ENCODE data around the gene EFCAB3.
"Not testable (repeated sequence)": the region's sequence is repeated elsewhere in the genome, so short reads cannot be mapped to it uniquely, and the experiment has no call there.

The EFCAB3 gene

GRCh38 chr17:62380253-62380652, at the start of gene EFCAB3:
TSS of gene EFCAB3 (plus strand) at chr17:62380553. CDS start at chr17:62382980, 2,427 bp downstream.
- Mint-ChIP-seq H3K4me3 (no peak within 1 kb of the TSS), H3K27ac (no peak within 1 kb of the TSS), H3K4me1 (no peaks in the 10 kb centered on the region), H3K36me3 (no peaks in the 10 kb centered on the region), H3K9me3 (peaks cover 0 to 2% of the 10 kb centered on the region in 2 donors), H3K27me3 (peaks cover 10 to 15% of the 10 kb centered on the region in 2 donors)
- ATAC-seq (replicated peaks) (no peak), DNase-seq (no peak)

DNA sequence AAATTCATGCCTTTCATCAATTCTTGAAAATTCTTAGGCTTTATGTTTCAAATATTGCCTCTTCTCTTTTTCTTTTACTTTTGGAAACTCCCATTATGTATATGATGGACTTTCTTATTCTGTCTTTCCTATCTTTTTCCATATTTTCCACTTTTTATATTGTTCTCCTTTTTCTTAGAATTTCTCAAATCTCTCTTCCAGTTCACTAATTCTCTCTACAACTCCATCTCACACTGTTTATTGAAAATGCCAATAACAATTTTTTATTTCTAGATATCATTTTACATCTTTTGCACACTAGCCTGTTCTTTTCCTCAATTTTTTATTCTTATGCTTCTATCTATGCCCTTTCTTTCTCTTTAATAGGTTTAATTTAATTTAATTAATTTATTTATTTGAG, 43.8 kb upstream of the EFCAB3 start:
- H3K4me3 Mint-ChIP-seq: no peak overlapping the region
- DNase-seq (no peak), ATAC-seq (replicated peaks) (no peak)
- H3K4me1 Mint-ChIP-seq: no peaks in the 10 kb centered on the region
- H3K9me3 Mint-ChIP-seq: peaks cover 6 to 10% of the 10 kb centered on the region in 2 donors
- peaks cover 0 to 4% of the 10 kb centered on the region in 2 donors for H3K36me3 Mint-ChIP-seq
- H3K27ac Mint-ChIP-seq: no peak overlapping the region
- peaks cover 12 to 19% of the 10 kb centered on the region in 2 donors for H3K27me3 Mint-ChIP-seq

DNA sequence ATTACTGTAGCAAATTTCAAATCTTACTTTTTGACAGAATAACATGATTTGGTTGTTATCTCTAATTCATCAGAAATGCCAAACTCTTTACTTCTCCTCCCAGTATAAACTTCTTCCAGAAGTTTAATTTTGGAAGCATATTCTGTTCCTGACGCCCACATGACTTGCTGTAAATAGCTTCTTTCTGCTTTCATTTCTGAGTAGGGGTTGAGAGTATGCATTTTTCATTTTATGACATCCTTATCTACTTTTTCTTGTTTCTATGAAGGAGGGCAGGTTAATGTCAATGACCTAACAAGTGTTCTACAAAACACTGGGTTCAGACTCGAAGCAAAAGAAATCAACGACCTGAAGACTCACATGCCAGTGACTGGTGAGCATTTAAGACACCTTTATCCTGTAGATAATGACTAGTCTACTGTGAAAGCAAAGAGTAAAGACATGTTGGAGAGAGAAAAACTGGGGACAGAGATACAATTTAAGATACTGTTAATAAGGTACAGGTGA, 36.5 kb upstream of the EFCAB3 start:
- Mint-ChIP-seq H3K27me3 (peaks cover 17 to 39% of the 10 kb centered on the region in 2 donors), H3K9me3 (peaks cover 0 to 3% of the 10 kb centered on the region in 2 donors), H3K4me3 (no peak overlapping the region), H3K27ac (no peak overlapping the region), H3K36me3 (no peaks in the 10 kb centered on the region), H3K4me1 (no peaks in the 10 kb centered on the region)
- DNase-seq (no peak), ATAC-seq (replicated peaks) (no peak)

DNA sequence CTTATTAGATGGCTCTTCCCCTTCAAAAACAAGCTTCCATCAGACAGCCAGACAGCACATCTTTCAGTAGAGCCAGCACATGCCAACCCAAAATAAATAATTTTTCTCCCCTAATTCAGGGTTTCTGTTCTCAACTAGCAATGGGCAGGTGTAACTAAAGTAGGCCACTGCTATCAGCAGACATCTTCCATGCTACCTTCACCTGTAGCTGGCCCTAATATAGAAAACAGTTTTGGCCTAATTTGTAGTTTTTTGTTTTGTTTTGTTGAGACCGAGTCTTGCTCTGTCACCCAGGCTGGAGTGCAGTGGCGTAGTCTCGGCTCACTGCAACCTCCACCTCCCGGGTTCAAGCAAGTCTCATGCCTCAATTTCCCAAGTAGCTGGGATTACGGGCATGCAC, 29.2 kb upstream of the EFCAB3 start:
- no peaks in the 10 kb centered on the region for H3K9me3 Mint-ChIP-seq
- DNase-seq (no peak), ATAC-seq (replicated peaks) (no peak)
- H3K4me3 Mint-ChIP-seq: no peak overlapping the region
- no peak overlapping the region for H3K27ac Mint-ChIP-seq
- H3K4me1 Mint-ChIP-seq: no peaks in the 10 kb centered on the region
- no peaks in the 10 kb centered on the region for H3K36me3 Mint-ChIP-seq
- H3K27me3 Mint-ChIP-seq: peaks cover 29 to 39% of the 10 kb centered on the region in 2 donors

GRCh38 chr17:62366191-62366590, 14.2 kb upstream of the EFCAB3 start:
- H3K4me3 Mint-ChIP-seq: no peak overlapping the region
- no peak overlapping the region for H3K27ac Mint-ChIP-seq
- H3K9me3 Mint-ChIP-seq: peaks cover under 1 to 4% of the 10 kb centered on the region in 2 donors
- DNase-seq: no peak
- H3K27me3 Mint-ChIP-seq: peaks cover 0 to 7% of the 10 kb centered on the region in 2 donors
- no peaks in the 10 kb centered on the region for H3K36me3 Mint-ChIP-seq
- no peak for ATAC-seq (replicated peaks)
- H3K4me1 Mint-ChIP-seq: no peaks in the 10 kb centered on the region

DNA sequence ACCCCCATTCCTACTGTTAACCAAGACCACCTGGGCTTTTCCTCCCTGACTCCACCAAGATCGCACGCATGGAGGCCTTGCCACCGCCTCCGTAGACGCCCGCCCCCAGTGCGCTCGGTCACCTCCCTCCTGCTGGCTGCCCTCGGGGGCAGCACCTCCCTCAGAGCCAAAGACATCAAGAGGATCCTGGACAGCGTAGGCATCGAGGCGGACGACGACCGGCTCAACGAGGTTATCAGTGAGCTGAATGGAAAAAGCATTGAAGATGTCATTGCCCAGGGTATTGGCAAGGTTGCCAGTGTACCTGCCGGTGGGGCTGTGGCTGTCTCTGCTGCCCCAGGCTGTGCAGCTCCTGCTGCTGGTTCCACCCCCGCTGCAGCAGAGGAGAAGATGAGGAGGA, 1.2 kb downstream of the EFCAB3 start:
- Mint-ChIP-seq H3K27ac (no peak overlapping the region), H3K27me3 (peaks cover 12 to 17% of the 10 kb centered on the region in 2 donors), H3K4me3 (no peak overlapping the region), H3K9me3 (peaks cover 0 to 2% of the 10 kb centered on the region in 2 donors), H3K4me1 (no peaks in the 10 kb centered on the region), H3K36me3 (no peaks in the 10 kb centered on the region)
- ATAC-seq (replicated peaks) (no peak), DNase-seq (no peak)

GRCh38 chr17:62388856-62389255, 8.5 kb downstream of the EFCAB3 start:
- Mint-ChIP-seq H3K9me3 (no peaks in the 10 kb centered on the region), H3K4me3 (no peak overlapping the region), H3K36me3 (no peaks in the 10 kb centered on the region), H3K27me3 (peaks cover 22 to 30% of the 10 kb centered on the region in 2 donors), H3K4me1 (peaks cover 0 to 4% of the 10 kb centered on the region in 2 donors), H3K27ac (no peak overlapping the region)
- ATAC-seq (replicated peaks) (no peak), DNase-seq (no peak)

DNA sequence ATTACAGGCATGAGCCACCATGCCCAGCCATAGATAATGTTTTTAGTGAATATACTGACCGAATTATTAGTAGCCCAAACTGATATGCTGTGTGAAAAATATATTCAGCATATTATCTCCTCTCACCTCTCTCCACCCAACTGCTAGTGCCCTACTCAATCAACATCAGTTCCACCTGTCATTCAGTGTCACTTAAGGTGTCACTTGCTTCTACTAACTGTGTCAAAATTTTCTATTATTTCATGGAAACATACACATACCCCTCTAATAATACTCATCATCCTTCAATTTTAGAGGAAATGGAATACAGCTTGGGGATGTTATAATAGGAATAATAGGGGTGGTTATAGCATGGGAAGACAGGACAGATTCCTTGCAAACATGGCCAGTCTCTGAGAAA, 12.6 kb downstream of the EFCAB3 start:
- DNase-seq (no peak), ATAC-seq (replicated peaks) (no peak)
- H3K9me3 Mint-ChIP-seq: no peaks in the 10 kb centered on the region
- peaks cover 14 to 32% of the 10 kb centered on the region in 2 donors for H3K27me3 Mint-ChIP-seq
- peaks cover 0 to 4% of the 10 kb centered on the region in 2 donors for H3K4me1 Mint-ChIP-seq
- H3K36me3 Mint-ChIP-seq: no peaks in the 10 kb centered on the region
- H3K4me3 Mint-ChIP-seq: no peak overlapping the region
- no peak overlapping the region for H3K27ac Mint-ChIP-seq

DNA sequence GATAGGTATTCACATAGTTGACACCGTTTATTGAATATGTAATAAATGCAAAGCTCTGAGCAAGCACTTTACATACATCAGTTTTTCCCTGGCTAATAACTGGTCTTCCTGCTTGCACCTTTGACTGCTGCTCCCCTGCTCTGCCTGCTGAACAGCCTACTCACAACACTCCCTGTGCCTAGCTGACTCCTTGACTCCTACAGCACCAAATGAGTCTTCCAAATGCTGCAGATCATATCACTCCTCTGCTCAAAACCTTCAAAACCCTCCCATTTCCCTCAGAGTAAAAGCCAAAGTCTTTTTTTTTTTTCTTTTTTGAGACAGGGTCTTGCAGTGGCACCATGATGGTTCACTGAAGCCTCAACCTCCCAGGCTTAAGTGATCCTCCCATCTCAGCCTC, 18.5 kb downstream of the EFCAB3 start:
- H3K4me3 Mint-ChIP-seq: no peak overlapping the region
- no peaks in the 10 kb centered on the region for H3K36me3 Mint-ChIP-seq
- ATAC-seq (replicated peaks) (no peak), DNase-seq (no peak)
- no peak overlapping the region for H3K27ac Mint-ChIP-seq
- no peaks in the 10 kb centered on the region for H3K4me1 Mint-ChIP-seq
- H3K9me3 Mint-ChIP-seq: peaks cover 0 to 3% of the 10 kb centered on the region in 2 donors
- peaks cover 17 to 44% of the 10 kb centered on the region in 2 donors for H3K27me3 Mint-ChIP-seq

DNA sequence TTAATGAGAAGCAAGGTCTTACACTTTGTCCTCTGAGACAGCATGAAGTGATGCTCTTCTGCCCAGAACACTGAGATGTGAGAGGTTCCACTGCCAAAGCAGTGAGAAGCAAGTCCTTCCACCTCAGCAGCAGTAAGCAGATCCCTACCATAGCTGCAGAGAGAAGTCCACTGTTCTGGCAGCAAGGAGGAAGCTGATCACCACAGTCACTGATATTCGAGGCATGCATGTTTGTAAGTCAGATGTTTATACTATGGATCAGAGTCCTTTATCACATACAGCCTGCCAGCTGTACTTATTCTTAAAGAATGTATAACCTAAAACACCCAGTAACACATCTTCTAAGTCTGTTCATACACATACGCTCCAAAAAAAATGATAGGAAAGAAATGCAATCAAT, 25.1 kb downstream of the EFCAB3 start:
- peaks cover 0 to 3% of the 10 kb centered on the region in 2 donors for H3K9me3 Mint-ChIP-seq
- H3K27me3 Mint-ChIP-seq: peaks cover 20 to 39% of the 10 kb centered on the region in 2 donors
- no peak overlapping the region for H3K27ac Mint-ChIP-seq
- DNase-seq: no peak
- no peaks in the 10 kb centered on the region for H3K4me1 Mint-ChIP-seq
- no peaks in the 10 kb centered on the region for H3K36me3 Mint-ChIP-seq
- no peak for ATAC-seq (replicated peaks)
- no peak overlapping the region for H3K4me3 Mint-ChIP-seq

DNA sequence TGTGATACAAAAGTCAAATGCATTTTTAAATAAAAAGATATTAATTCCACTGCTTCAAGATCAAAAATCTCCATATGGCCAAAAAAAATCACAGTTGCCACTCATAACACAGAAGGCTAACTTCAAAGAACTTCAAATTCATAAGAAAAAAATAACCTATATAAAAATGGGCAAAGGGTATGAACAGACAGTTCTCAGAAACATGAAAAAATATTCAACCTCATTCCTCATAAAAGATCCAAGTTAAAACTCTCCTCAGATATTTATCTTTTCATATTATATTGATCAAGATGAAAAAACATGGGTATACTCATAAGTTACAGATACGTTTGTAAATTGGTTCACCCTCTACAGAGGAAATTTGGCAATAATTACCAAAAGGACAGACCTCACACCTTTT, 32.7 kb downstream of the EFCAB3 start:
- H3K4me3 Mint-ChIP-seq; ATAC-seq (replicated peaks); H3K9me3 Mint-ChIP-seq; H3K4me1 Mint-ChIP-seq; H3K36me3 Mint-ChIP-seq; DNase-seq; H3K27ac Mint-ChIP-seq: not testable (repeated sequence)
- peaks cover 30 to 40% of the 10 kb centered on the region in 2 donors for H3K27me3 Mint-ChIP-seq

- not testable (repeated sequence) for H3K9me3 Mint-ChIP-seq, H3K27me3 Mint-ChIP-seq
- peak; percentile 87 for DNase-seq
- ATAC-seq (replicated peaks): peak; percentile 93 to 94
- Mint-ChIP-seq H3K27ac (peak within 1 kb of the TSS; percentile 97), H3K4me3 (peak within 1 kb of the TSS; percentile 97 to 98), H3K4me1 (peaks cover 10 to 22% of the 10 kb centered on the region in 2 donors), H3K36me3 (peaks cover 2 to 11% of the 10 kb centered on the region in 2 donors)
Observed at GRCh38 chr17:62423647-62424461, 43.5 kb downstream of the EFCAB3 start, which contains the start of gene METTL2A. TSS of gene METTL2A (plus strand) at chr17:62423897. CDS start at chr17:62423903, 6 bp downstream.

GRCh38 chr17:62426214-62426613, 45.9 kb downstream of the EFCAB3 start:
- H3K27ac Mint-ChIP-seq; H3K4me3 Mint-ChIP-seq; H3K9me3 Mint-ChIP-seq; ATAC-seq (replicated peaks); DNase-seq; H3K27me3 Mint-ChIP-seq: not testable (repeated sequence)
- peaks cover 10 to 22% of the 10 kb centered on the region in 2 donors for H3K4me1 Mint-ChIP-seq
- peaks cover 13 to 20% of the 10 kb centered on the region in 2 donors for H3K36me3 Mint-ChIP-seq

- not testable (repeated sequence) for DNase-seq; H3K9me3 Mint-ChIP-seq; H3K4me1 Mint-ChIP-seq; H3K27me3 Mint-ChIP-seq; H3K27ac Mint-ChIP-seq; ATAC-seq (replicated peaks); H3K4me3 Mint-ChIP-seq
- H3K36me3 Mint-ChIP-seq: peaks cover 35 to 36% of the 10 kb centered on the region in 2 donors
Observed at GRCh38 chr17:62435251-62435650, 54.9 kb downstream of the EFCAB3 start.

GRCh38 chr17:62441181-62441580, 60.8 kb downstream of the EFCAB3 start:
- H3K4me3 Mint-ChIP-seq: not testable (repeated sequence)

More at GRCh38 chr17:62441181-62441580, 60.8 kb downstream of the EFCAB3 start:
- not testable (repeated sequence) for H3K27ac Mint-ChIP-seq; DNase-seq; H3K4me1 Mint-ChIP-seq; ATAC-seq (replicated peaks); H3K27me3 Mint-ChIP-seq; H3K9me3 Mint-ChIP-seq
- H3K36me3 Mint-ChIP-seq: peaks cover 24 to 31% of the 10 kb centered on the region in 2 donors

Measured in stimulated activated naive B cell treated with anti-CD40 and anti-IgM and Interleukin-4, amounts not matched to agents 10 μg/mL and 1 μg/mL and 100 μg/mL, for 72 hours (primary cell).